Natural killer cell (primary cell): ENCODE data around the gene HNRNPC. TPM values are rescaled to one million over a fixed set of nuclear protein-coding genes. Genes with fewer than 3 reads are reported as not detected.
A peak's percentile ranks its signal among the peaks of the same experiment; 100 is the strongest.

Experiments used
- ATAC-seq, 3 donors: fragments of 150-1000 bp in 2 of 3; fragments of 200-7000 bp in 1 of 3; cut with Tn5 transposase; 1 replicate in 1 of 3; 2 replicates in 2 of 3; pipeline ENCODE4 v1.10.0; 2021; ENCODE audit warnings: mild to moderate bottlenecking in 2 of 3, moderate library complexity in 2 of 3
- DNase-seq, 2 donors: peaks; one replicate each; pipeline versions ENCODE4 v3.0.0 to v3.0.0-alpha.2; 2013 to 2021; ENCODE audit warnings: mixed read lengths in 1 of 2
- H3K27ac ChIP-seq: one replicate; pipeline ENCODE4 v1.5.1; 2013; ENCODE audit warnings: mild to moderate bottlenecking, low read length
- H3K27me3 ChIP-seq: one replicate; pipeline ENCODE4 v1.6.1; 2013; ENCODE audit warnings: low read length; ENCODE audit not compliant: control insufficient read depth, insufficient read depth
- H3K36me3 ChIP-seq: one replicate; pipeline ENCODE4 v1.6.1; 2013; ENCODE audit warnings: low read length; ENCODE audit not compliant: control insufficient read depth, insufficient read depth
- H3K4me1 ChIP-seq: one replicate; pipeline ENCODE4 v1.6.1; 2013; ENCODE audit warnings: low read length; ENCODE audit not compliant: control insufficient read depth, insufficient read depth
- H3K4me3 ChIP-seq: one replicate; pipeline ENCODE4 v1.5.1; 2013; ENCODE audit warnings: low read length
- H3K9me3 ChIP-seq: one replicate; pipeline ENCODE4 v1.6.1; 2013; ENCODE audit warnings: low read length; ENCODE audit not compliant: control insufficient read depth, insufficient read depth
- H3K27ac Mint-ChIP-seq, 2 donors: one replicate each; pipeline ENCODE4 v1.8.0; 2022; ENCODE audit warnings: mild to moderate bottlenecking in 2 of 2, mixed read lengths in 2 of 2, moderate library complexity in 1 of 2
- H3K27me3 Mint-ChIP-seq, 2 donors: one replicate each; pipeline ENCODE4 v1.8.0; 2022; ENCODE audit warnings: low read depth in 2 of 2, mixed read lengths in 2 of 2
- H3K36me3 Mint-ChIP-seq: one replicate; pipeline ENCODE4 v1.8.0; 2022; ENCODE audit warnings: mixed read lengths
- H3K4me1 Mint-ChIP-seq, 2 donors: one replicate each; pipeline ENCODE4 v1.8.0; 2022; ENCODE audit warnings: mixed read lengths in 2 of 2
- H3K4me3 Mint-ChIP-seq: one replicate; pipeline ENCODE4 v1.8.0; 2022; ENCODE audit warnings: mild to moderate bottlenecking, moderate library complexity, mixed read lengths
- H3K9me3 Mint-ChIP-seq, 2 donors: one replicate each; pipeline ENCODE4 v1.8.0; 2022; ENCODE audit warnings: mixed read lengths in 2 of 2
- WGBS: methylation state at CpG from one replicate; pipeline ENCODE4 v1.1.7; 2013; ENCODE audit warnings: missing lambda C conversion rate; ENCODE audit not compliant: insufficient coverage; 5-methylcytosine and 5-hydroxymethylcytosine counted together
- intact Hi-C: fragments of 100-400 bp; cut with micrococcal nuclease; formaldehyde crosslinking; loops from one replicate; pipeline ENCODE4 v1.14.2; 2022
- total RNA-seq, 4 donors: library from RNA; stranded (reverse); fragments of 120-200 nt in 1 of 4; gene quantifications; one replicate each; pipeline versions ENCODE4 v1.2.3 to v1.2.4, GENCODE V29; 2013 to 2022
- TF ChIP-seq, protein P1 (sequence below): fragments of 200-600 bp; IDR thresholded peaks from one replicate; pipeline ENCODE4 v1.8.0; 2022; ENCODE audit warnings: antibody characterized with exemption

Gene HNRNPC
- total RNA-seq, 3 donors from 2014 or later (not counting 1 experiment from before 2014, with no cell fraction given) = 501 to 547 (median 515) TPM

DNA sequence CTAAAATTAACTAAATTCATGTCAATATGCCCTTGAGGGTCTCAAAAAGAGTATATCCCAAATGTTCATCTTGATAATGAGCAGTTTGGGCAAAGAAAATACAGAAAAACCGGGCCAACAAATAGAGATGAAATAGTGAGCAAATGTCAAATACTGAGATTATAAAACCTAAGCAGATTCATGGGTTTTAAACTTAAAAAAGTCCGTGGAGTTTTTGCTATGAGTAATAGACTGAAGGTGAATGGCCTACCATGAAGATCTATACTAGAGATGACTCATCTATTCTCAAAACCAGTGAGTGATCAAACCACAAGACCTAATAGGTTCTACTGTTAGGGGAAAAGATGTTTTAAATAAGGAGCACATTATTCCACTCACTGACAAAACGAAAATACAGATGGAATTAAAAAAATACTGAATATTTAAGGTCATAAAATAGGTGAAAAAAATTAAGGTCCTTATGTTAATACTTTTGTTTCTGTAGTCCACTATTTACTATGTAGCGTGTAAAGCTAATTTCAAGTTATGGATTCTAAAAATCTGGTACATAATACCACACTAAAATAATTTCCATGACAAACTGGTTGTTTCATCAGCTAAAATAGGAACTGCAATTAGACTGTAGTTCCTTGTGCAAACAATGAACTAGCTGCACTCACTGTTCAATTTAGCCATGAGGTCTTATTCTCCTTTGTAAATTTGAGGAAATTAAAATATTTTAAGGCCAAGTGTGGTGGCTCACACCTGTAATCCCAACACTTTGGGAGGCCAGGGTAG, 5.0 kb downstream of the HNRNPC start:
- 11% methylated on average over 1 of the region's 4 CpGs for WGBS
- intact Hi-C loops = loop anchor here (10.0 kb wide), 1 partner anchor 49 kb away; no protein-coding TSS in a partner anchor
- Mint-ChIP-seq H3K36me3 (peaks cover 17% of the 10 kb centered on the region), H3K9me3 (no peaks in the 10 kb centered on the region), H3K4me1 (peaks cover 70 to 82% of the 10 kb centered on the region in 2 donors), H3K27me3 (no peaks in the 10 kb centered on the region), H3K4me3 (peak overlapping the region; percentile 93), H3K27ac (peak overlapping the region; percentile 96 to 97)
- Histone ChIP-seq H3K9me3 (no peaks in the 10 kb centered on the region), H3K27ac (peak overlapping the region; percentile 45), H3K4me1 (peaks cover 45% of the 10 kb centered on the region), H3K27me3 (no peaks in the 10 kb centered on the region), H3K36me3 (peaks cover 61% of the 10 kb centered on the region), H3K4me3 (no peak overlapping the region)
- TF ChIP-seq, protein P1, sequence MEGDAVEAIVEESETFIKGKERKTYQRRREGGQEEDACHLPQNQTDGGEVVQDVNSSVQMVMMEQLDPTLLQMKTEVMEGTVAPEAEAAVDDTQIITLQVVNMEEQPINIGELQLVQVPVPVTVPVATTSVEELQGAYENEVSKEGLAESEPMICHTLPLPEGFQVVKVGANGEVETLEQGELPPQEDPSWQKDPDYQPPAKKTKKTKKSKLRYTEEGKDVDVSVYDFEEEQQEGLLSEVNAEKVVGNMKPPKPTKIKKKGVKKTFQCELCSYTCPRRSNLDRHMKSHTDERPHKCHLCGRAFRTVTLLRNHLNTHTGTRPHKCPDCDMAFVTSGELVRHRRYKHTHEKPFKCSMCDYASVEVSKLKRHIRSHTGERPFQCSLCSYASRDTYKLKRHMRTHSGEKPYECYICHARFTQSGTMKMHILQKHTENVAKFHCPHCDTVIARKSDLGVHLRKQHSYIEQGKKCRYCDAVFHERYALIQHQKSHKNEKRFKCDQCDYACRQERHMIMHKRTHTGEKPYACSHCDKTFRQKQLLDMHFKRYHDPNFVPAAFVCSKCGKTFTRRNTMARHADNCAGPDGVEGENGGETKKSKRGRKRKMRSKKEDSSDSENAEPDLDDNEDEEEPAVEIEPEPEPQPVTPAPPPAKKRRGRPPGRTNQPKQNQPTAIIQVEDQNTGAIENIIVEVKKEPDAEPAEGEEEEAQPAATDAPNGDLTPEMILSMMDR = no peak
- ATAC-seq = peak; percentile 61 to 72 (median 64)
- DNase-seq = peak in 1 of 2 donors; percentile 68

DNA sequence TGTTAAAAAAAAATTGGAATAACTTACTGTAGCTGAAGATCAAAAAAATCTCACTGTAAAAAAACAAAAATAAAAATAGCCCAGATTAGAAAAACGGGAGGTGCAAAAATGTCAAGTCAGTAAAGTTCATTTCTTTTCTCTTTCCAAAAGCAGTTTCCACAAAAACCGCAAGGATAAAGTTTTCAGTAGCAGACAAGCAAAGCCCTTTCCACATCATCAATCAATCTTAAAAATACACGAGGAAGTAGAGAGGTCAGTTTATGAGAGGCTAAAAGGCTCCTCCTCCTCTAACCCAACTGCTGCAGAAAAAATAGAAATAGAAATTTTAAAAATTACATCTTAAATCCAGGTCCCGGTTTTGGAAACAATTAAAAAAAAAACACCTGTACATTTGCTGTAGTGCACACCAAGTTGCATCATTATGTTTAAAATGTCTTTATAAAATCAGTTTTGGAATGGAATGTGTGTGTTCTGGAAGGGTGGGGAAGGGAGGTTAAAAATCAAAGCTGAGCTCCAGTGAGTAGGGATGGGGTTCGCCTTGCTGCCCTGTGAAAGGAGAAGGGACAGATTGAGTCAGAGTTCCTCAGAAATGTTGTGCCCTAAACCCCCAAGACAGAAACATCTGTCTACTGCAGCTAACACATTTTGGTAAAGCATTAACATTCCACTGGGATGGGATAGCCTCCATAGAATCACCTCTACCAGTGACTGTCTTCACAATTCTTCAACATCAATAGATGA, 5.8 kb downstream of the HNRNPC start:
- Histone ChIP-seq H3K27ac (peak overlapping the region; percentile 45), H3K4me3 (no peak overlapping the region), H3K4me1 (peaks cover 48% of the 10 kb centered on the region), H3K36me3 (peaks cover 68% of the 10 kb centered on the region), H3K9me3 (no peaks in the 10 kb centered on the region), H3K27me3 (no peaks in the 10 kb centered on the region)
- Mint-ChIP-seq H3K36me3 (peaks cover 18% of the 10 kb centered on the region), H3K27me3 (no peaks in the 10 kb centered on the region), H3K4me3 (peak overlapping the region; percentile 77), H3K27ac (peak overlapping the region; percentile 96 to 97), H3K9me3 (no peaks in the 10 kb centered on the region), H3K4me1 (peaks cover 75 to 86% of the 10 kb centered on the region in 2 donors)
- intact Hi-C loops = loop anchor here (10.0 kb wide), 1 partner anchor 49 kb away; no protein-coding TSS in a partner anchor
- WGBS = 20% methylated on average over 3 of the region's 5 CpGs
- ATAC-seq = peak in 1 of 3 donors; percentile 9
- TF ChIP-seq, protein P1 = no peak
- DNase-seq = peak in 1 of 2 donors; percentile 36

DNA sequence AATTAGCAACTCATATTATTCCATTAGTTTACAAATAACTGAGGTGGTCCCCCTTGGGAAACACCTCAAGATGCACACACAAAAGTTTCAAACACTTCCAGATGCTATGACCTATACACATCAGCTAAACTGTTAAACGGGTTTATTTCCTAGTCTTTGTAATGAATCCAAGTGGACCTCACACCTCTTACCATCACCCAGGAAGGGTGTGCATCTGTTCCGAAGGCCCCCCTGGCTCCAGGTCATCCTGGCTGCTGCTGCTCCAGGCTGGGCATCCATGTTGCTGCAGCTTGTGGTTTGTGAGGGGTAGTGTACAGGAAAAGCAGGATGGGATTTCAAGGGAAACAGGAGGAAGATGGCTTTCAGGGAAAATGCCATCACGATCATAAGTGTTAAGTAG, 6.8 kb downstream of the HNRNPC start:
- H3K4me3 ChIP-seq = no peak overlapping the region
- H3K27ac ChIP-seq = peak overlapping the region; percentile 1
- H3K9me3 Mint-ChIP-seq = no peaks in the 10 kb centered on the region
- no peaks in the 10 kb centered on the region for H3K9me3 ChIP-seq
- intact Hi-C loops = loop anchor here (10.0 kb wide), 1 partner anchor 48 kb away; no protein-coding TSS in a partner anchor
- H3K4me3 Mint-ChIP-seq = peak overlapping the region; percentile 70
- H3K4me1 Mint-ChIP-seq = peaks cover 79 to 84% of the 10 kb centered on the region in 2 donors
- DNase-seq (peak in 1 of 2 donors; percentile 25), ATAC-seq (no peak)
- H3K36me3 ChIP-seq = peaks cover 74% of the 10 kb centered on the region
- TF ChIP-seq, protein P1 = no peak
- 51% methylated on average over 2 of the region's 3 CpGs for WGBS
- no peaks in the 10 kb centered on the region for H3K27me3 Mint-ChIP-seq
- peak overlapping the region; percentile 96 to 97 for H3K27ac Mint-ChIP-seq
- H3K4me1 ChIP-seq = peaks cover 57% of the 10 kb centered on the region
- H3K27me3 ChIP-seq = no peaks in the 10 kb centered on the region
- peaks cover 18% of the 10 kb centered on the region for H3K36me3 Mint-ChIP-seq
